ENCODE measurements around the gene IFRD1. TPM values are rescaled to one million over a fixed set of nuclear protein-coding genes. Genes with fewer than 3 reads are reported as not detected.

IFRD1 gene
- total RNA-seq, 1 donor from 2014 or later = 18.0 TPM

GRCh38 chr7:112521942-112522341 is 71.7 kb downstream of the IFRD1 start:
- H3K4me3 ChIP-seq (ENCODE audit: low read depth, low read length) = no peak overlapping the region
- no peak for DNase-seq (ENCODE audit: low read depth)
- no peak for TF ChIP-seq CTCF (conservative IDR thresholded peaks at IDR 0.05; ENCODE audit: low read depth, low read length)

GRCh38 chr7:112523871-112524270 is 73.6 kb downstream of the IFRD1 start:
- TF ChIP-seq CTCF (conservative IDR thresholded peaks at IDR 0.05; ENCODE audit: low read depth, low read length) = no peak
- DNase-seq (ENCODE audit: low read depth) = no peak
- H3K4me3 ChIP-seq (ENCODE audit: low read depth, low read length) = no peak overlapping the region

Other genes with a start within 250 kb of the IFRD1 start
- 10.0 and 10.6 TPM in 2 replicates for gene DOCK4, start 244.1 kb upstream of the IFRD1 start, total RNA-seq
- gene ZNF277, start 243.8 kb upstream of the IFRD1 start, total RNA-seq = 17.3 and 19.0 TPM in 2 replicates
- gene LSMEM1, start 30.5 kb downstream of the IFRD1 start, total RNA-seq = not detected in 2 replicates